ENCODE results near the gene ENDOU.

Gene ENDOU

DNA sequence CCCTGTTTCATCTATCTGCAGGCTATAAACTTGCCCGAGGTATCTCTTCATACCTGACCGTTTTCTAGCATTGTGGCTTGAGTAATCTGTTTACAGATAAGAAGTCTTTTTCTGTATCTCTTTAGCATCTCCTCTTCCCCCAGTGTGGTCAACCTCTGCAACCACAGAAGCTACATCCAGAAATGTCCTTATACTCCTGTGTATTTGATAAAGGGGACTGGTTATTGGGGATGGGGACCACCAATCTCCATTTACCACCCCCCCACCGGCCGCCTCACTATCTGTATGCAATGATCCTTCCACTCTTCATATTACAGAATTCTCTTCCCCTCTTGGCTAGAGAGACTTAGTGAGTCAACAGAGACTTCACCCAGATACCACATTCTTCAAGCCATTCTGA, 16.1 kb downstream of the ENDOU start:
- TF ChIP-seq, protein P1, sequence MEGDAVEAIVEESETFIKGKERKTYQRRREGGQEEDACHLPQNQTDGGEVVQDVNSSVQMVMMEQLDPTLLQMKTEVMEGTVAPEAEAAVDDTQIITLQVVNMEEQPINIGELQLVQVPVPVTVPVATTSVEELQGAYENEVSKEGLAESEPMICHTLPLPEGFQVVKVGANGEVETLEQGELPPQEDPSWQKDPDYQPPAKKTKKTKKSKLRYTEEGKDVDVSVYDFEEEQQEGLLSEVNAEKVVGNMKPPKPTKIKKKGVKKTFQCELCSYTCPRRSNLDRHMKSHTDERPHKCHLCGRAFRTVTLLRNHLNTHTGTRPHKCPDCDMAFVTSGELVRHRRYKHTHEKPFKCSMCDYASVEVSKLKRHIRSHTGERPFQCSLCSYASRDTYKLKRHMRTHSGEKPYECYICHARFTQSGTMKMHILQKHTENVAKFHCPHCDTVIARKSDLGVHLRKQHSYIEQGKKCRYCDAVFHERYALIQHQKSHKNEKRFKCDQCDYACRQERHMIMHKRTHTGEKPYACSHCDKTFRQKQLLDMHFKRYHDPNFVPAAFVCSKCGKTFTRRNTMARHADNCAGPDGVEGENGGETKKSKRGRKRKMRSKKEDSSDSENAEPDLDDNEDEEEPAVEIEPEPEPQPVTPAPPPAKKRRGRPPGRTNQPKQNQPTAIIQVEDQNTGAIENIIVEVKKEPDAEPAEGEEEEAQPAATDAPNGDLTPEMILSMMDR (conservative IDR thresholded peaks at IDR 0.05) = no peak
- H3K27ac ChIP-seq = no peak overlapping the region

DNA sequence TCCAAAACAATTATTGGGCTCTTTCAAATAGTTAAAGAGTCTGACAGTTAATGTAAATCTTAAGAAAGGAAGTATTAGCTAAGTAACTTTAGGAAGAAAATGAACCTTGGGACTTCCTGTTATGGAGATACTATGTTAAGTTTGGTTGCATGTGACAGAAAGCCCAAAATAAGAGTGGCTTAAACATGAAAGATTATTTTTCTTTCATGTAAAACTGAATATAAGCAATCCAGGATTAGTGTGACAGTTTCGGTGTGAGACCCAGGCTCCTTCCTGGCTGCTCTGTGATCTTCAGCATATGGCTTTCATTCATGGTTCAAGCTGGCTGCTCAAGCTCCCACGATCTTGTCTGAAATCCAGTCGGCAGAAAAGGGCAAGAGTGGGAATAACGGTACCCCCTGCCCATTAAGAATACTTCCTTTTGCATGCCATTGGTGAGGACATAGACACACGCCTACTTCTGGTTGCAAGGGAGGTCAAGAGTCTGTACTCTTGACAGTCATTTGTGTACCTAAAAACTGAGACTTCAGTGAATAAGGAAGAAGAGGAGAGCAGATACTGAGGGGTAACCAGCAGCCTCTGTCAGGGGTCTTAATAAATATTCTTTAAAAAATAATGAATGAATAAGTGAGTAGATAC, 17.3 kb downstream of the ENDOU start:
- TF ChIP-seq, protein P1 (conservative IDR thresholded peaks at IDR 0.05) = no peak
- no peak overlapping the region for H3K27ac ChIP-seq

DNA sequence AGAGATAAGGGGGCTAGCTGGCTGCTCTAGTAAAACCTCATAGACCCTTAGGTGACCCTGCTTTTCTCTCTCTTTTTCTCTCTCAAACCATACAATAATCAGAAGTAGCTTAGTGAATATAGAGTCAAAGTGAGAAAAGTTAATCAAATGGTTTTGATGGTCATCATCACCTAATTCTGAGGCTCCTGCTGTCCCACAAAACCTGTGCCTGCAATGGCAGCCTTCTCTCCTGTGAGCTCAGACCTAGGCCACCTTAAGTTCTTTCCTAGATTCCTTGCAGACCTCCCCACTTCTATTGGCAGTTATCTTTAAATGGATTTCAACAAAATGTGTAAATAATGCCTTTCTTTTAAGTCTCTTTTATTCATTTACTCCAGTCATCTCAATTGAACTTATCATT, 17.9 kb downstream of the ENDOU start:
- TF ChIP-seq, protein P1 (conservative IDR thresholded peaks at IDR 0.05) = no peak
- peak overlapping the region; percentile 86 for H3K27ac ChIP-seq

DNA sequence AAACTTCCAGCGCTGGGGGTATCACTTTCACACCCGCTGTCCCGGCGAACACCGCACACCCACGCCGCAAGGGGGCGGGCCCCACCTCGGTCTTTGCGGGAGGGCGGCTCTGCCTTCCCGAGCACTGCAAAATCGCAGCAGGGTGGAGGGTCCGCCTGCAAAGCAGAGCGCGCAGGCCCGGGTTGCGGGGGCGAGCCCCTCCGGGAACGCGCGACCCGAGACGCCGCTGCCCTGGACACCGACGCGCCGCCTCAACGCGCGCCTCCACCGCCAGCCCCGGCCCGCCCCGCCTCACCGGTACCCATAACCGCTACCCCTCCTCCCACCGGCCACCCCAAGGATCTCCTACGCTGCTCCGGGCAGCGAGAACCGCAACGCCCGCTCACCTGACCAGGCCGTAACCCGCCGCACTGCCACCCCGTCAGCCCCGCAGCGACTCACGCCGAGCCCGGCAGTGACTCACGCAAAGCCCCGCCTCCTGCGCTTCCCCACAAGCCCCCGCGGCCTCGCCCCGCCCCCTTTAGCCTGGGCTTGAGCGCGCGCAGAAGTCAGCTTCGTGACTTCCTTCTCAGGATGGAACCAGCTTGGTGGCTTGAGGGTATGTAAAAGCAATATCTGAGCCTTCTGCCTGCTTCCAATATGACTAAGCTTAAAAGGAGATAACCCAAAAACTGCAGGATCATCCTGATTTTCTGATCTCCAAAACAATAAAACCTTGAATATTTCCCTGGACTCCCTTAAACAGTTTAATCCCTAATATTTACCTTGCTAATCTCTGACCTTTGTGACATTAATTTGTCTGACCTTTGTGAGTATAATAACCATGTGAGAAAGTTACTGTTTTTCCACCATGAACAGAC, 19.5 kb downstream of the ENDOU start, which contains the start of gene RPAP3:
Gene RPAP3 (minus strand): TSS at position 465 of the 860 bp plus-strand sequence. CDS start 3,190 bp downstream, outside the sequence.
- H3K27ac ChIP-seq = peak within 1 kb of the TSS; percentile 86
- TF ChIP-seq, protein P1 (conservative IDR thresholded peaks at IDR 0.05) = peak; percentile 83

DNA sequence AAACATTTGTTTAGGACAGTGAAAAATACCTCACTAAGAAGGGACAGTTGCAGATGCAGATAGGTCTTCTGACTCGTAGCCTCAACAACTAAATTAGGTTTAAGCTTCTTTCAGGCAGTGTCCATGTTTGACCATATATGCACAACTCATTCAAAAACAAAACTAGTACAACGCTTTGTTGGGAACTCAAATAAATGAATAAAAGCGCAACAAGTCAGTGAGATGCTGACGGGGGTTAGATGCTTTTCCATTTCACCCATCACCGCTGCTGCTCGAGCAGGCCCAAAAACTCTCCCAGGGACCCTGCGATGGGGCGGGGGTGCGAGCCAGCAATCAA, 20.1 kb downstream of the ENDOU start:
- peak overlapping the region; percentile 86 for H3K27ac ChIP-seq
- TF ChIP-seq, protein P1 (conservative IDR thresholded peaks at IDR 0.05) = no peak

DNA sequence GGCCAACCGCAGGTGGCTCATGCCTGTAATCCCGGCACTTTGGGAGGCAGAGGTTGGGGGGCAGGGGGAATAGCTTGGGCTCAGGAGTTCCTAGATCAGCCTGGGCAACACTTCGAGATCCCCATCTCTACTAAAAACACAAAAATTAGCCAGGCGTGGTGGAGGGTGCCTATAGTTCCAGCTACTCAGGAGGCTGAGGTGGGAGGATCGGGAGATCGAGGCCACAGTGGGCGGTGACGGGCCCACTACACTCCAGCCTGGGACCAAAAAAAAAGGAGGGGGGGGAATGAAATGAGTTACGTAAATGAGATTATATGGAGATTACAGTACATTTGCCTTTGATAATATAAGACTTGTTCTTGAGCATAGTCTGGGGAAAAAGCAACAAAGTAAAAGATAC, 20.6 kb downstream of the ENDOU start:
- TF ChIP-seq, protein P1 (conservative IDR thresholded peaks at IDR 0.05) = no peak
- peak overlapping the region; percentile 86 for H3K27ac ChIP-seq

DNA sequence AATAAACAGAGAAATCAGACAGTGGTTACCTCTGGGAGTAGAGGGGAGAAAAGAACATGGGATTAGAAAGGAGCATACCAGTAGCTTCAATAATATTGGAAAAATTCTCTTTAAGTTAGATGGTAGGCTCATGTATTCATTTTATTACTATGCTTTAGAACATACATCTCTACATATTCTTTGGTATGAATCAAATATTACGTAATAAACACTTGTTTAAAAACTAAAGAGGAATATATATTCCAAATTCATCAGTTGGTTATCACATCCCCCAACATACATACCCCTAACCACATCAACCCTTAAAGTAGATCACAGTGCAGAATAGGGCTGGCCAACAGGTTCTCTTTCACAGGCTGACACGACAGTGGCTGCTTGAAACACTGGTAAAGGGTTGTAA, 25.0 kb downstream of the ENDOU start:
- no peak overlapping the region for H3K27ac ChIP-seq
- TF ChIP-seq, protein P1 (conservative IDR thresholded peaks at IDR 0.05) = no peak

Measured in VCaP (cell line).